HG02870 (cell line): ENCODE measurements around the gene KLF8.

Experiments
- ATAC-seq: cut with Tn5 transposase; IDR thresholded peaks from one replicate; pipeline ENCODE4 v1.9.1; 2021; ENCODE audit warnings: mild to moderate bottlenecking, moderate library complexity; ENCODE audit not compliant: unreplicated experiment

KLF8 gene

DNA sequence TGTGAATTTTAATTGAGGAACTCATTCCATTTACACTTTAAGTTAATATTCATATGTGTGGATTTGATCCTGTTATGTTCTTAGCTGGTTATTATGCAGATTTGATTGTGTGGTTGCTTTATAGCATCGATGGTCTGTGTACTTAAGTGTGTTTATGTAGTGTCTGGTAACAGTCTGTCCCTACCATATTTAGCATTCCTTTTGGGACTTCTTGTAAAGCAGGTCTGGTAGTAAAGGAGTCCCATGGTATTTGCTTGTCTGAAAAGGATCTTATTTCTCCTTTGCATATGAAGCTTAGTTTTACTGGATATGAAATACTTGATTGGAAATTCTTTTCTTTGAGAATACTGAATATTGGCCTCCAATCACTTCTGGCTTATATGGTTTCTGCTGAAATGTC lies 76.6 kb downstream of the KLF8 start:
- ATAC-seq, result no peak

DNA sequence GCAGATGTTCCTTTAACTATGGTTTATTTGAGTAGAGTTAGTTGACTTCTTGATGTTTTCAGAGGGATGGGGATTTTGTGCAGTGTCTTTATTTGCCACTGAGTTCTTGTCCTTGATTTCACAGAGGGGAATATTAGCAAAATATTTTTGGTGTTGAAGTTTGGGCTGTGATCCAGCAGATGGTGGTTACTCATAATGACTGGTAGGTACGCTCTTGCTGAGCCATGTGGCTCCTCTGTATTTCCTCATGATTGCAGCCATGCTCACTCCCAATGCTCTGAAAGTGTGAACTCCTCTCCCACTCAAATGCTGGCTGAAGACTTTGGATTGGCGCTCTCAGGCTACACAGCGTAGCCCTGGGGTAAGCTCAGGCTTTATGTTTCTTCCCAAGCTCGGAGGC lies 77.7 kb downstream of the KLF8 start:
- no peak for ATAC-seq

GRCh38 chrX:56310581-56310980 lies 78.4 kb downstream of the KLF8 start:
- no peak for ATAC-seq

GRCh38 chrX:56313308-56313707 lies 81.2 kb downstream of the KLF8 start:
- ATAC-seq, result no peak

DNA sequence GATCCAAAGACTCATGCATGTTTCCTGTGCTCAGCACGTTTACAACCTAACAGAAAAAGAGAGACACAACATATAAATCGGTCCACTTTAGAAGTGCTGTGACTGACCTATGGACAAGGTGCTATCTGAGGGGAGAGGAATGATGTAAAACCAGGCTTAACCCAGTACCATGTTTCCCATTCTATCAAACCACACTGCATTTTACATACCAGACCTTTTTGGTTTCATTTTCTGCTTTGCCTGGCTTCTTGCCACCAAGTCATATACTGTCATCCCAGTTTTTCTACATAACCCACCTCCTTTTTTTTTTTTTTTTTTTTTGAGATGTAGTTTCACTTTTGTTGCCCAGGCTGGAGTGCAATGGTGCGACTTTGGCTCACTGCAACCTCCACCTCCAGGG lies 82.2 kb downstream of the KLF8 start:
- no peak for ATAC-seq

GRCh38 chrX:56318076-56318475 lies 85.9 kb downstream of the KLF8 start:
- ATAC-seq, result no peak

GRCh38 chrX:56319165-56319564 lies 87.0 kb downstream of the KLF8 start:
- no peak for ATAC-seq
